ENCODE measurements around the gene P2RY8. TPM values are rescaled to one million over a fixed set of nuclear protein-coding genes. Genes with fewer than 3 reads are reported as not detected.

Gene P2RY8
- total and polyA plus RNA-seq, 2 donors (not counting 1 experiment from before 2014, with no cell fraction given): 72.3 to 142 TPM

DNA sequence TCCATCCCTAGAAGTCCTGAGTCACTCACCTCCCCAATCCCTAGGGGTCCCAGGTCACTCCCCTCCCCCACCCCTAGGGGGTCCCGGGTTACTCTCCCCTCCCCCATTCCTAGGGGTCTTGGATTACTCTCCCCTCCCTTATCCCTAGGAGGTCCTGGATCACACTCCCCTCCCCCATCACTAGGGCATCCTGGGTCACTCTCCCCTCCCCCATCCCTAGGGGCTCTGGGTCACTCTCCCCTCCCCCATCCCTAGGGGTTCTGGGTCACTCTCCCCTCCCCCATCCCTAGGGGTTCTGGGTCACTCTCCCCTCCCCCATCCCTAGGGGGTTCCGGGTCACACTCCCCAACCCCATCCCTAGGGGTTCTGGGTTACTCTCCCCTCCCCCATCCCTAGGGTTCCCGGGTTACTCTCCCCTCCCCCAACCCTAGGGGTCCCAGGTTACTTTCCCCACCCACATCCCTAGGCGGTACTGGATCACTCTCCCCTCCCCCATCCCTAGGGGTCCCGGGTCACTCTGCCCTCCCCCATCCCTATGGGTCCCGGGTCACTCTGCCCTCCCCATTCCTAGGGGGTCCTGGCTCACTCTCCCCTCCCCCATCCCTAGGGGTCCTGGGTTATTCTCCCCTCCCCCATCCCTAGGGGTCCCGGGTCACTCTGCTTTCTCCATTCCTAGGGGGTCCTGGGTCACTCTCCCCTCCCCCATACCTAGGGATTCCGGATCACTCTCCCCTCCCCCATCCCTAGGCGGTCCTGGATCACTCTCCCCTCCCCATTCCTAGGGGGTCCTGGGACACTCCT is 86.4 kb downstream of the P2RY8 start:
- H3K9me3 Mint-ChIP-seq (ENCODE audit: insufficient read depth): peaks cover 4% of the 10 kb centered on the region
- H3K9ac ChIP-seq (ENCODE audit: low read length): no peak overlapping the region
- no peak for ATAC-seq (ENCODE audit: low read depth)
- H3K9me3 ChIP-seq (ENCODE audit: control extremely low read depth in 1 of 3, control insufficient read depth in 2 of 3, insufficient read depth in 1 of 3, low read length in 2 of 3): peaks cover 0 to 22% (median 3%) of the 10 kb centered on the region in 3 donors
- ChIA-PET CTCF (no interaction called here), POLR2A (no interaction called here)
- H3K4me2 ChIP-seq (replicated peaks; ENCODE audit: low read depth, low read length, poor library complexity, severe bottlenecking): peak overlapping the region; percentile 15
- no peak overlapping the region for H3K27ac ChIP-seq (ENCODE audit: low read length in 2 of 2)
- H3K4me1 ChIP-seq (ENCODE audit: control insufficient read depth in 2 of 2, insufficient read depth in 2 of 2, low read length in 2 of 2): peaks cover 28 to 49% of the 10 kb centered on the region in 2 donors
- no peak overlapping the region for H3K4me3 ChIP-seq (ENCODE audit: control extremely low read depth in 1 of 5, extremely low read depth in 1 of 5, insufficient read depth in 1 of 5, low read depth in 2 of 5, low read length in 4 of 5)
- intact Hi-C loops (cut with micrococcal nuclease): no loop called here
- peaks cover 35% of the 10 kb centered on the region for H4K20me1 ChIP-seq (ENCODE audit: control insufficient read depth, insufficient read depth, low read length, poor library complexity, severe bottlenecking)
- no peak overlapping the region for H3K4me3 Mint-ChIP-seq
- TF ChIP-seq, protein P1, sequence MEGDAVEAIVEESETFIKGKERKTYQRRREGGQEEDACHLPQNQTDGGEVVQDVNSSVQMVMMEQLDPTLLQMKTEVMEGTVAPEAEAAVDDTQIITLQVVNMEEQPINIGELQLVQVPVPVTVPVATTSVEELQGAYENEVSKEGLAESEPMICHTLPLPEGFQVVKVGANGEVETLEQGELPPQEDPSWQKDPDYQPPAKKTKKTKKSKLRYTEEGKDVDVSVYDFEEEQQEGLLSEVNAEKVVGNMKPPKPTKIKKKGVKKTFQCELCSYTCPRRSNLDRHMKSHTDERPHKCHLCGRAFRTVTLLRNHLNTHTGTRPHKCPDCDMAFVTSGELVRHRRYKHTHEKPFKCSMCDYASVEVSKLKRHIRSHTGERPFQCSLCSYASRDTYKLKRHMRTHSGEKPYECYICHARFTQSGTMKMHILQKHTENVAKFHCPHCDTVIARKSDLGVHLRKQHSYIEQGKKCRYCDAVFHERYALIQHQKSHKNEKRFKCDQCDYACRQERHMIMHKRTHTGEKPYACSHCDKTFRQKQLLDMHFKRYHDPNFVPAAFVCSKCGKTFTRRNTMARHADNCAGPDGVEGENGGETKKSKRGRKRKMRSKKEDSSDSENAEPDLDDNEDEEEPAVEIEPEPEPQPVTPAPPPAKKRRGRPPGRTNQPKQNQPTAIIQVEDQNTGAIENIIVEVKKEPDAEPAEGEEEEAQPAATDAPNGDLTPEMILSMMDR (IDR thresholded peaks at IDR 0.05): no peak
- no peak for TF ChIP-seq EZH2 (IDR thresholded peaks at IDR 0.05; ENCODE audit: borderline replicate concordance, insufficient read depth, low read depth, low read length, poor library complexity, severe bottlenecking)
- no peaks in the 10 kb centered on the region for H3K36me3 ChIP-seq (replicated peaks in 1 of 2; ENCODE audit: control extremely low read depth in 1 of 2, control insufficient read depth in 1 of 2, extremely low read depth in 1 of 2, insufficient read depth in 2 of 2, low read length in 1 of 2)
- H2AFZ ChIP-seq (ENCODE audit: insufficient read depth, low read depth, low read length, poor library complexity, severe bottlenecking): no peak overlapping the region
- H3K27me3 Mint-ChIP-seq: no peaks in the 10 kb centered on the region
- WGBS (ENCODE audit: insufficient coverage): 72% methylated on average over 4 of the region's 9 CpGs
- no peaks in the 10 kb centered on the region for H3K27me3 ChIP-seq (replicated peaks in 1 of 4; ENCODE audit: control extremely low read depth in 1 of 4, control insufficient read depth in 3 of 4, insufficient read depth in 4 of 4, low read length in 3 of 4)
- peaks cover 73% of the 10 kb centered on the region for H3K79me2 ChIP-seq (ENCODE audit: control insufficient read depth, insufficient read depth, low read length)
- H3K4me1 Mint-ChIP-seq: peaks cover 39% of the 10 kb centered on the region
- no peak overlapping the region for H3K27ac Mint-ChIP-seq
- peak; percentile 50 for DNase-seq

DNA sequence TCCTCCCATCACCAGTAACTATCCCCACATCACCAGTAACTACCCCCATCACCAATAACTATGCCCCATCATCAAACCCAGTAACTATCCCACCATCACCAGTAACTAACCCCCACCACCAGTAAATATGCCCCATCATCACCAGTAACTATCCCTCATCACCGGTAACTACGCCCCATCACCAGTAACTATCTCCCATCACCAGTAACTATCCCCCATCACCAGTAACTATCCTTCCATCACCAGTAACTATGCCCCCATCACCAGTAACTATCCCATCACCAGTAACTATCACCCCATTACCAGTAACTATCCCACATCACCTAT is 87.2 kb downstream of the P2RY8 start:
- no peak for ATAC-seq (ENCODE audit: low read depth)
- no peak overlapping the region for H3K4me2 ChIP-seq (replicated peaks; ENCODE audit: low read depth, low read length, poor library complexity, severe bottlenecking)
- H3K27me3 ChIP-seq (replicated peaks in 1 of 4; ENCODE audit: control extremely low read depth in 1 of 4, control insufficient read depth in 3 of 4, insufficient read depth in 4 of 4, low read length in 3 of 4): no peaks in the 10 kb centered on the region
- 95% methylated on average over 2 of the region's 2 CpGs for WGBS (ENCODE audit: insufficient coverage)
- H3K9me3 Mint-ChIP-seq (ENCODE audit: insufficient read depth): peaks cover 4% of the 10 kb centered on the region
- DNase-seq: no peak
- peaks cover 0 to 22% (median 3%) of the 10 kb centered on the region in 3 donors for H3K9me3 ChIP-seq (ENCODE audit: control extremely low read depth in 1 of 3, control insufficient read depth in 2 of 3, insufficient read depth in 1 of 3, low read length in 2 of 3)
- no peak overlapping the region for H3K4me3 Mint-ChIP-seq
- no peak overlapping the region for H3K27ac Mint-ChIP-seq
- H3K4me1 ChIP-seq (ENCODE audit: control insufficient read depth in 2 of 2, insufficient read depth in 2 of 2, low read length in 2 of 2): peaks cover 27 to 42% of the 10 kb centered on the region in 2 donors
- no peak overlapping the region for H3K27ac ChIP-seq (ENCODE audit: low read length in 2 of 2)
- no peak overlapping the region for H3K4me3 ChIP-seq (ENCODE audit: control extremely low read depth in 1 of 5, extremely low read depth in 1 of 5, insufficient read depth in 1 of 5, low read depth in 2 of 5, low read length in 4 of 5)
- intact Hi-C loops (cut with micrococcal nuclease): no loop called here
- H3K27me3 Mint-ChIP-seq: no peaks in the 10 kb centered on the region
- H3K4me1 Mint-ChIP-seq: peaks cover 35% of the 10 kb centered on the region
- peaks cover 69% of the 10 kb centered on the region for H3K79me2 ChIP-seq (ENCODE audit: control insufficient read depth, insufficient read depth, low read length)
- no peak for TF ChIP-seq EZH2 (IDR thresholded peaks at IDR 0.05; ENCODE audit: borderline replicate concordance, insufficient read depth, low read depth, low read length, poor library complexity, severe bottlenecking)
- TF ChIP-seq, protein P1 (IDR thresholded peaks at IDR 0.05): no peak
- no peak overlapping the region for H2AFZ ChIP-seq (ENCODE audit: insufficient read depth, low read depth, low read length, poor library complexity, severe bottlenecking)
- H4K20me1 ChIP-seq (ENCODE audit: control insufficient read depth, insufficient read depth, low read length, poor library complexity, severe bottlenecking): peaks cover 35% of the 10 kb centered on the region
- ChIA-PET POLR2A (no interaction called here), CTCF (no interaction called here)
- H3K9ac ChIP-seq (ENCODE audit: low read length): no peak overlapping the region
- H3K36me3 ChIP-seq (replicated peaks in 1 of 2; ENCODE audit: control extremely low read depth in 1 of 2, control insufficient read depth in 1 of 2, extremely low read depth in 1 of 2, insufficient read depth in 2 of 2, low read length in 1 of 2): peaks cover 0 to under 1% of the 10 kb centered on the region in 2 experiments

Data from B cell (primary cell).